ENCODE data around the gene BTBD3. TPM values are rescaled to one million over a fixed set of nuclear protein-coding genes. Genes with fewer than 3 reads are reported as not detected.

The BTBD3 gene
- polyA plus RNA-seq, 10 donors, result 28.7 to 56.4 (median 41.0) TPM

DNA sequence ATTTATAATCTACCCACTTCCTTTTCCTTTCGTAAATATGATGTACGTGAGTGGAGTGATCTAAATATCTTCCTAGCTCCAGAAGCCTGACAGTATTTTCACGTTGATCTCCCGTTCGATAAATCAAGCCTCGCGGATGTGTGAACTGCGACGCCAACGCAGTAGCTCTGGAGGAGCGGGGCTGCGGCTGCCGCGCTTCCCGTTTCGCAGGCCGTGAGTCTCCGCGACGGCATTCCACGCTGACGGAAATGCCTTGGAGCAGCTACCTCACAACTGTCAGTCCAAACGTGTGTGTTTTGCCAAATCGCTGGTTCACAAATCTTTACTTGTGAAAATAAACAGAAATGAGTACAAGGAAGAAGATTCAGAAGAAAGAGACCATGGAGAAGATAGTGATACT, 41.2 kb downstream of the BTBD3 start:
- DNase-seq, result no peak

DNA sequence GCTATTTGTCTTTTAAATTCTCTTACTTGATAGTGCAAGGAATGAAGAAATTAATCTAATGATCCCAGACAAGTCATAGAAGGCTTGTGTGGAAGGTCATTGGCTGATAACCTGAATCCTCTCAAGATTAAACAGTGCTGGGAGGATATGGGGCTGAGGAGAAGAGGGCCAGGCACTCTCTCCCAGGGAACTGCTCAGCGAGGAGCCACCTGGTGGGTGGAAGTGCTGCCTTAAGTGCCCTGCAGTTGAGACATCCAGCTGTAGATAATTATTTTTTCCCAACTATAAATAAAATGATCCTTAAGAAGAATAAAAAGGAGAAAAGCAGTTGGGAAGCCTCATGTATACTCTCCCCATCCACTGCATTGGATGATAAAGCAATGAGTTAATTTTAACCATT, 47.9 kb downstream of the BTBD3 start:
- DNase-seq, result no peak

DNA sequence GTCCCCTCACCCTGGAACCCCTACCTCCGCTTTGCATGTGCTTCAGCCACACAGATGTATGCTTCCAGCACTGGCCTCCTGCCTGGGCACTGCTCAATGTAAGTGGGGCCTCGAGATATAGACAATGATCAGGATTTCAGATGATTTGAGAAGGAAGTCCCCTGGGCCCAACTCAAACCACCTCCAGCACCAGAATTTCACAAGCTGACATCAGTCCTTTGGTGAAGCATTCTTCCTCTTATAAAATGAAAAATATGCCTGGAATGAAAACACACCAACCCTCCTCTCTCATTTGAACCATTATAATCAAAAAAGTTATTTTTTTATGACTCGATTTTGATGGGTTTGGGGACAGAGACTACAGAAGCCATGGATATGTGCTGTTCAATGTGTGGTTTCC, 48.5 kb downstream of the BTBD3 start:
- DNase-seq, result peak in 1 of 3 donors; percentile 2

DNA sequence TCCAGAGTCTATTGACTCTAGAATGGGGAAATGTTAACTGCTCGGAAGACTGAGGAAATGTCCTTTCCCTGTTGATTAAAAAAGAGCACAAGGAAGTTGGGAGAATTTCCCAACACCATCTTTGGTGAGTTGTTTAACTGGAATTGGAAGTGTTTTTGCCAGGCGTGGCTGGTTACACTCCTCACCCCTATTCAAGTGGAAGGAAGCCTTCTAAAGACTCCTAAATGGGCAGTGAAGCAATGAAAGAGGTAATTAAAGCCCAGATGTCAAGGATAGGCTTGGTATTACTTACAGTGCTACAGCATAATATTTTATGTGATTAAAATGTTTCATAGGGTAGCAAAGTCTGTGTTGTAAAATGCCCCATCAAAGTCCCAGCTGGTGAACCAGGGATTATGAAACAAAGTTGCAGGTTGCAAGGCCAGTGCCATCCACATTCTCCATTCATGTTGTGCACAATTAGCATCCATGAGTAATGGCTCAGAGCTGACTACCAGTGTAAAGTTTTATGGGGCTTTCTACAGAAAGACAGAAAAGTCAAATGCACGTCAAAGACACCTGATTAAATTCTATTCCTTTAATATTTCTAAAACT, 52.6 kb downstream of the BTBD3 start:
- DNase-seq, result no peak

DNA sequence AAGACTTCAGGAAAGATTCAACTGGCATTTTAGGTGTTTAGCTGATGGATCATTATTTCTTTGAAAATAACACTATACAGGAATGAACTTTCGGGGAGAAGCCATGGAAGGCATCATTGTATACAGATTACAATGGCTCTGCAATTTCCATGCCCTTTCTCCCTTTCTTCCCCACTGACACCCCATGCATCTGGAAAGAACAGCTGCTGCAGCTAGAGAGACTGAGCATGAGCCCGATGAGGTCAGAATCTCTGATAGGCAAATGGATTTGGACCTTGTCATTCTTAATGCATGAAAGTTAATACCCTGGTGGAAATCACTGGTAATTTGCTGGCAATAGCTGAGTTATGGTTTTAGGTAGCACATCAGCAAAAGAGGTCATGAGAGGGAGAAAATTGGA, 54.8 kb downstream of the BTBD3 start:
- DNase-seq, result no peak

All from muscle of back (tissue), 11 donors.